Measurements from ENCODE around the gene STUB1.
A peak's percentile ranks its signal among the peaks of the same experiment; 100 is the strongest.
"Not testable (repeated sequence)": the region's sequence is repeated elsewhere in the genome, so short reads cannot be mapped to it uniquely, and the experiment has no call there.

The STUB1 gene

DNA sequence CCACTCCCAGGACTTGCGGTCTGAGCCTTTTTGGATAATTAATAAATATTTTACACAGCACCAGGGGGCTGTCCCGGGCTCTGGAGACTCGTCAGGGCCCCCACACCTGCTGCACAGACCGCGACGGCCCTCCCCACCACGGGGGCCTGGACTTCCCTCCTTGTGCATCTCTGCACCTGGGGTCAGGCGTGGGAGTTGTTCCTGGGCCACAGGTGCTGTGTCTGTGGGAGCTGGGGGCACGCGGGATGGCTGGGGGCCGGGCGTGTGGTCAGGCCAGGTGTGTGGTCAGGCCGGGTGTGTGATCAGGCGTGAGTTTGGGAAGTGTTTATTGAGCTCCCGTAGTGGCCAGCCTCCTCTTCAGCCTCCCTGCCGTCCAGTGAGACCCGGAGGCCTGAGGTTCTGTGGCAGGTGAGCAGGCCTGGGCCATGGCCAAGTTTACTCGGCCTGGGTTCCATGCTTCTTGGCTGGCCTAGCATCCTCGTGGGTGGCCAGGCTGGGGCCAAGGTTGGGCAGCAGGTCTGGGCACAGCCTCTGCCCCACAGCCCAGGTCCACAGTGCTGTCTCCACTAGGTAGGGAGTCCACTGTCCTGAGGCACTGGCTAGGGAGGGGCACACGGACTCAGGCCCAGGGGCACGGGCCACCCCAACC is 1.9 kb upstream of the STUB1 start:
- DNase-seq = no peak

GRCh38 chr16:678858-679813 is 1.1 kb upstream of the STUB1 start:
- peak in 37 of 51 donors; percentile 13 to 79 (median 61) for DNase-seq

GRCh38 chr16:680625-680945 is 375 bp downstream of the STUB1 start:
- DNase-seq = peak in 1 of 51 donors; percentile 53

- peak in 1 of 51 donors; percentile 34 for DNase-seq
Observed at GRCh38 chr16:680967-681745, 946 bp downstream of the STUB1 start.

DNA sequence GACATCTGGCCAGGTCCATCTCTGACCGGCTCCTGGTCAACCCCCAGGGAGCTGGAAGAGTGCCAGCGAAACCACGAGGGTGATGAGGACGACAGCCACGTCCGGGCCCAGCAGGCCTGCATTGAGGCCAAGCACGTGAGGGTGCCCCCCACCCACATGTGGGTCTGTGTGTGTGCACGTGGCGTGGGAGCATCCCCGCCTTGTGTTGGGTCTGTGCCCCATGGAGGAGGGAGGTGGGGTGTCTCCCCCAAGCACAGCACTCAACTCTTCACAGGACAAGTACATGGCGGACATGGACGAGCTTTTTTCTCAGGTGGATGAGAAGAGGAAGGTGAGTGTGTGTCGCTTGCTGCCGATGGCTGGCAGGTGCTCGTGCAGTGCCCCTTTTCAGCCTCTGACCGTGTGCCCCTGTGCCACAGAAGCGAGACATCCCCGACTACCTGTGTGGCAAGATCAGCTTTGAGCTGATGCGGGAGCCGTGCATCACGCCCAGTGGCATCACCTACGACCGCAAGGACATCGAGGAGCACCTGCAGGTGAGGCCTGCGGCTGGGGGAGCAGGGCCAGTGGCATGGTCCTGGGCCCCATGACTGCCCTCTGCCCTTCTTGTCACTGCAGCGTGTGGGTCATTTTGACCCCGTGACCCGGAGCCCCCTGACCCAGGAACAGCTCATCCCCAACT is 1.7 kb downstream of the STUB1 start:
- no peak for DNase-seq

DNA sequence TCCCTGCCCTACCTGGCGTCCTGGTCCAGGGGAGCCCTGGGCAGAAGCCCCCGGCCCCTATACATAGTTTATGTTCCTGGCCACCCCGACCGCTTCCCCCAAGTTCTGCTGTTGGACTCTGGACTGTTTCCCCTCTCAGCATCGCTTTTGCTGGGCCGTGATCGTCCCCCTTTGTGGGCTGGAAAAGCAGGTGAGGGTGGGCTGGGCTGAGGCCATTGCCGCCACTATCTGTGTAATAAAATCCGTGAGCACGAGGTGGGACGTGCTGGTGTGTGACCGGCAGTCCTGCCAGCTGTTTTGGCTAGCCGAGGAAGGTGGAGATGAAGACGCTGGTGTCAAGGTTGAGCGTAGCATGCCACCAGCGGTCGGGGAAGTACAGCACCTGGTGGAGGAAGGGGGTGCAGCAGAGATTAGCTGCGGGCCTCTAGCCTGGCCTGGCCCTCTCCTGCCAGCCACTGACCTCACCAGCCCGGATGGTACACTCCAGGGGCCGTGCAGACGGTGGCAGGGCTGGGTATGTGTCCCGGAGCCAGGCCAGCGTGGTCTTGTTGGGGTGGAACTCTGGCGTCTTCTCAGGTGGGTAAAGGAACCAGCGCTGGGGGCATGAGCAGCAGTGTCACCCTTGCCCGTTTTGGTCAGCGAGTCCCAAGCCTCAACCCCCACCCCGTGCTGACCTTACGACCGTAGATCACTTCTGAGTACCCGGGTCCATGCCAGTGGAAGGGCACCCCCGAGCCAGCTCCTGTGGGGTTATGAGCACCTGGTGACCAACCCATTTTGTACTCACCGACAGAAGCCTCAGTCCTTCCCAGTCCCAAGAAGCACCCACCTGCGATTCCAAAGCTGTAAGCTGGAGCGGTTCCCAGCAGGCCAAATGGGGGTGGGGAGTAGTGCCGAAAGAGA is 2.5 kb downstream of the STUB1 start:
- DNase-seq = no peak

DNA sequence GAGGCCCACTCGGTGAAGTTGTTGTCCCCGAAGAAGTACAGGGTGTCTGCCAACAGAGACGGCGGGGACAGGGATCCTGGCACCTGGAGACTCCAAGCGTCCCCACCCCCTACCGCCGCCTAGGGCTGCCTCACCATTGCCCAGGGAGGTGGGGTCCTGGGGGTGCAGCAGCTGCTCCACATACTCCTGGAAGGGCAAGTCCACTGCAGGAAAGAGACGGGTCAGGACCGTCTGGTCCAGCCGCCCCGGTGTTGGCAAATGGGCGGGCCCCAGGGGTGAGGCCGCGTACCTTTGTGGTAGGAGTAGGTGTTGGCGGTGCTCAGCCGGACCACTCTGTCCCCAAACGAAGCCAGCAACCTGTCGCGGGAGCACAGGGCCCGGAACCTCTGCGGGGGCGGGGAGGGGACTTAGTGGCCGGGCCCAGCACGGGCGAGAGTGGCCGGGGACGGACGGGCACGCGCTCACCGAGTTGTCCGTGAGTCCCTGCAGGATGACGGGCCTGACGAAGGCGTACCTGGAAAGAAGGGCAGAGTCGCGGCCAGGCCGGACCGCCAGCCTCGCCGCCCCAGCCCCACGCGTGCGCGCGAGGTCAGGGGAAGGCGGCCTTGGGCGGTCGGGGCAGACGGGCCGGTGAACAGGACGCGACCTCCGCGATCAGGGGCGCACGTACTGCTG is 3.3 kb downstream of the STUB1 start:
- DNase-seq = peak in 1 of 51 donors; percentile 13

DNA sequence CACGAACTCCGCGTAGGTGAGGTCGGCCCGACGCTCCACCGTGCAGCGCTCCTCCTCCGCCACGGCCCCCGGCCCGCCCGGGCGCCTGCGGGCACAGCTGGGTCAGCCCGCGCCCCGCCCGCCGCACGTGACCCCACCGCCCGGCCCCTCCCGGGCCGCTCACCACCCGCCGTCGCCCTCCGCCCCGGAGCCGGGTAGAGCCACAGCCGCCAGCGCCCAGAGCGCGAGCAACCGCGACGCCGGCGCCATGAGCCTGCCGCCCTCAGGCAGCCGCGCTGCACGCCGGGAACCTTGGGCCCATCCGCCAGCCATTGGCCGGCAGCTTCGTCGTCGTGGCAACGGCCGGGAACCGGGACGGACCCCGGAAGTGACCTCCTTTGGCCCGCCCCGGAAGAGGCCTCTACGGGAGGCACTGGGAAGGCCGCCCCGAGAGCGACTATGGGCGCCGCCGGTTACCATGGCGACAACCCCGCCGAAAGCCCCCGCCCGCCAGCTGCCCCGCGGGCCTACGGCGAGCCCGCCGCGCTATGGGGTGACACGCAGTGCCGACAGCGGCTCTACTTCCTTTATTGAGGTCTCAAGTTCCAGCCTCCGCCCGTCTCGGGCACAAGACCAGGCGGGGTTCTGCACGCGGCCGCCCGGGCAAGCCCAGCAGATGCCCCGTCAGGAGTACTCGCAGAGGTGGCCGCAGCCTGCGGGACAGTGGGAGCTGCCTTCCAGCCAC is 4.0 kb downstream of the STUB1 start, which contains the start of gene JMJD8:
Gene JMJD8 (minus strand): TSS at position 264 of the 724 bp plus-strand sequence. CDS start 15 bp downstream, at position 249.
- peak; percentile 62 to 99 (median 94) for DNase-seq

- no peak for DNase-seq
Observed at GRCh38 chr16:684961-685696, 4.9 kb downstream of the STUB1 start.

- peak in 1 of 51 donors; percentile 13 for DNase-seq
Observed at GRCh38 chr16:685967-686366, 5.8 kb downstream of the STUB1 start.

GRCh38 chr16:686459-687260 is 6.5 kb downstream of the STUB1 start:
- no peak for DNase-seq

DNA sequence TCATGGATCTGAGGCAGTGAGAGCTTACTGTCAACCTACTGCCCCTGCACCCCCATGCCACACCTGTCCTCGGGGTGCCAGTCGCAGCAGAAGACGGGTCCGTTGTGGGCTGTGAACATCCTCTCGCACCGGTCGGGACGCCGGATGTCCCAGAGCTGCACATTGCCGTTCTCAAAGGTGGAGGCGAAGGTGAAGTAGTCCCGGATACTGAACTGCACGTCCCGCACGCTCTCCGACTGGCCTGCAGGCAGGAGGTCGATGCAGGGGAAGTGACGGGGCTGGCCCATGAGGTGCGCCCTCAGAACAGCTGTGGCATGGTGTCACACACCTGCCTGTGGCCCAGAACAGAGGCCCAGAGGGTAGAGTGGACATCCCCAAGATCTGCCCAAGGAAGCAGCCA is 7.3 kb downstream of the STUB1 start:
- DNase-seq = no peak

DNA sequence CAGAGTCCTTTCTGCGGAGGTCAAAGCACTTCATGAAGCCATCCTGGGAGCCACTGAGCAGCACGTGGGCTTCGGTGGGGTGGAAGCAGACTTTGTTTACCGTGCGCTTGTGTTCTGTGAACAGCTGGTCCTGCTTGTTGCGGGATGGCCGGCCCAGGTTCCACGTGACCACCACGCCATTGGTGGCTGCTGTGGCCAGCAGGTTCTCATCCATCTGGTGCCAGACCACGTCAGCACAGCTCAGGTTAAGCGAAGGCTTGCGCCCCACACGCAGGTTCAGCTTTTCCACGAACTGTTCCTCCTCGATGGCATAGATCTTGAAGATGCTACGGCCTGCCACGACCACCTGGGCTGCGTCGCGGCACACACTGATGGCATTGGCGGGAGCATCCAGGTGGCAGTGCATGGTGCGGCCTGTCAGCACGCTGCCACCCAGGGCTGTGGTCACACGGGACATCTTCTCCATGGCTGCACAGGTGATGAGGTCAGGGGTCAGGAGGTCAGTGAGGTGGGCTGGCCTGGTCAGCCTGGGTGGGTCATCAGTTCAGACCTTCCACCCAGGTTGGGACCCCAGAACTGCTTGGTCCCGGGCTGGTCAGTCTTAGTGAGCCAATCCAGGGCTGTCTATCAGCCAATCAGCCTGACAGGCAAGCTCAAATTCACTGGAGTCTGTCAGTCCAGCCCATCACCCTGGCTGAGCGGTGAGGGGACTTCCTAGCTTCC is 9.1 kb downstream of the STUB1 start:
- no peak for DNase-seq

DNA sequence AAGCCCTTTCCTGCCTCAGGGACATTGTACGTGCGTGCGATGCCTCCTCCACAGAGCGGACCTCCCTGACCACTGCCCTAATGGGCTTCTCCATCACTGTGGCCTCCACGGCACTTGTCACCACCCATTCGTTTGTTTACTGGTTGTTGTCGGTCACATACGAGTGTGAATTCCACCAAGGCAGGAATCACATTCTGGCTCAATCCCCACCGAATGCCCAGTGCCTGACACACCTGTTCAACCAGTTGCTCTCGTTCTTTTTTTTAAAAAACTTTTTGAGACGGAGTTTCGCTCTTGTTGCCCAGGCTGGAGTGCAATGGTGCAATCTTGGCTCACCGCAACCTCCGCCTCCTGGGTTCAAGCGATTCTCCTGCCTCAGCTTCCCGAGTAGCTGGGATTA is 11.0 kb downstream of the STUB1 start:
- not testable (repeated sequence) for DNase-seq

- no peak for DNase-seq
Observed at GRCh38 chr16:692356-693108, 12.3 kb downstream of the STUB1 start.

DNA sequence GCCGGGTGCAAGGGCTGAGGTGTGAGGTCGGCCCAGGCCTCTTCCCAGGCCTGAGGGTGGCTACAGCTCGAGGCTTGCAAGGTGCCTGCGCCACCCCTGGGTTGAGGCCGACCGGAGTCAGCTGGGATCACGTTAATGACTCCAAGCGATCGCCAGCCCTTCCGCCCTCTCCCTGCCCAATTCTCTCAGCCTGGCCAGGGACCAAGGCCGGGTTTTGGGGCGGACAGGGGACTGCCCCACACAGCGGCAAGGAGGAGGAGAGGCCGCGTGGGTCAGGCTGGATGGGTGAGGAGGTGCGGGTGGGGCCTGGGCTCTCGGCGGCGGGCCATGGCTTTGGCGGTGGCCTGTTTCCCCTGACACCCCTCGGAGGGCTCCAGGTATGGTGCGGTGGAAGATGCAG is 13.2 kb downstream of the STUB1 start:
- DNase-seq = no peak
